Stimulated activated CD4-positive, alpha-beta T cell treated with anti-CD3 and anti-CD28 coated beads, Interleukin-12 subunit alpha, Interleukin-12 subunit beta, amount 100 ng/mL, for 24 hours (primary cell): ENCODE results near the gene SMARCD3.

Experiments
- DNase-seq, 2 experiments: peaks; one replicate each; pipeline ENCODE4 v3.0.0-alpha.2; 2020; ENCODE audit warnings: low read depth in 2 of 2

SMARCD3 gene

GRCh38 chr7:151237244-151238189 is 11.0 kb downstream of the SMARCD3 start:
- DNase-seq, result no peak

GRCh38 chr7:151236406-151236805 is 12.1 kb downstream of the SMARCD3 start:
- no peak for DNase-seq

- DNase-seq, result no peak
Observed at GRCh38 chr7:151235091-151235787, 13.3 kb downstream of the SMARCD3 start.

- DNase-seq, result no peak
Observed at GRCh38 chr7:151233804-151234203, 14.7 kb downstream of the SMARCD3 start.

- peak; percentile 65 to 66 for DNase-seq
Observed at GRCh38 chr7:151232917-151233701, 15.4 kb downstream of the SMARCD3 start.

- DNase-seq, result peak; percentile 83 to 88
Observed at GRCh38 chr7:151232091-151232916, 16.2 kb downstream of the SMARCD3 start, which contains the start of gene CHPF2. CHPF2 (plus strand) TSS chr7:151232483; CDS start chr7:151234012, 1,529 bp downstream.

- DNase-seq, result no peak
Observed at GRCh38 chr7:151231080-151231479, 17.4 kb downstream of the SMARCD3 start.

GRCh38 chr7:151229249-151229648 is 19.2 kb downstream of the SMARCD3 start:
- no peak for DNase-seq

GRCh38 chr7:151228024-151228866 is 20.2 kb downstream of the SMARCD3 start:
- DNase-seq, result no peak

- DNase-seq, result peak; percentile 97 to 98
Observed at GRCh38 chr7:151226875-151227782, 21.4 kb downstream of the SMARCD3 start, which contains the start of gene ABCF2. ABCF2 (minus strand) TSS chr7:151227205; CDS start chr7:151226458, 747 bp downstream.

- no peak for DNase-seq
Observed at GRCh38 chr7:151226560-151226874, 22.0 kb downstream of the SMARCD3 start.

- no peak for DNase-seq
Observed at GRCh38 chr7:151225948-151226510, 22.5 kb downstream of the SMARCD3 start.

GRCh38 chr7:151223728-151224127 is 24.8 kb downstream of the SMARCD3 start:
- no peak for DNase-seq

- no peak for DNase-seq
Observed at GRCh38 chr7:151218170-151218569, 30.3 kb downstream of the SMARCD3 start.

GRCh38 chr7:151215396-151215795 is 33.1 kb downstream of the SMARCD3 start:
- no peak for DNase-seq

GRCh38 chr7:151213826-151214225 is 34.7 kb downstream of the SMARCD3 start:
- DNase-seq, result no peak

GRCh38 chr7:151212626-151213025 is 35.9 kb downstream of the SMARCD3 start:
- DNase-seq, result no peak

- no peak for DNase-seq
Observed at GRCh38 chr7:151211155-151211772, 37.2 kb downstream of the SMARCD3 start.
